ENCODE data around the gene ASH1L.

GRCh38 chr1:155481741-155482241 lies 80.8 kb downstream of the ASH1L start:
- no peak for TF ChIP-seq CTCF (conservative IDR thresholded peaks at IDR 0.05)
- no peak for TF ChIP-seq EZH2 (IDR thresholded peaks at IDR 0.05; ENCODE audit: low read depth)

All from PC-9 (cell line).